MM.1S (cell line): ENCODE measurements around the gene ZNF775.

Source experiments
- DNase-seq: peaks from one replicate; pipeline ENCODE4 v3.0.0-alpha.2; 2015
- H2AFZ ChIP-seq: fragments of 300-600 bp; sonication (generic); 2 replicates; pipeline ENCODE4 v1.6.0; 2016; ENCODE audit warnings: antibody characterized with exemption, low read length
- H3F3A ChIP-seq: fragments of 300-600 bp; sonication (generic); 2 replicates; pipeline ENCODE4 v1.6.1; 2016; ENCODE audit warnings: mild to moderate bottlenecking, antibody characterized with exemption, low read length, moderate library complexity, mixed read lengths; ENCODE audit not compliant: insufficient read depth
- H3K27ac ChIP-seq: fragments of 300-600 bp; sonication (generic); 2 replicates; pipeline ENCODE4 v1.5.1; 2016; ENCODE audit warnings: mild to moderate bottlenecking, low read length
- H3K27me3 ChIP-seq: fragments of 300-600 bp; sonication (generic); replicated peaks from 2 replicates; pipeline ENCODE4 v1.6.0; 2016; ENCODE audit warnings: low read length; ENCODE audit not compliant: insufficient read depth
- H3K36me3 ChIP-seq: fragments of 300-600 bp; sonication (generic); replicated peaks from 2 replicates; pipeline ENCODE4 v1.6.1; 2016; ENCODE audit warnings: mild to moderate bottlenecking, low read length, mixed read lengths; ENCODE audit not compliant: insufficient read depth
- H3K4me1 ChIP-seq: fragments of 300-600 bp; sonication (generic); 2 replicates; pipeline ENCODE4 v1.6.1; 2016; ENCODE audit warnings: low read length, mixed read lengths
- H3K4me2 ChIP-seq: fragments of 300-600 bp; sonication (generic); 2 replicates; pipeline ENCODE4 v1.6.0; 2016; ENCODE audit warnings: low read depth, low read length
- H3K4me3 ChIP-seq: fragments of 300-600 bp; sonication (generic); 2 replicates; pipeline ENCODE4 v1.5.1; 2016; ENCODE audit warnings: low read length, mixed read lengths
- H3K79me2 ChIP-seq: fragments of 300-600 bp; sonication (generic); 2 replicates; pipeline ENCODE4 v1.6.1; 2016; ENCODE audit warnings: mixed run types, low read length, mixed read lengths
- H3K9ac ChIP-seq: fragments of 300-600 bp; sonication (generic); 2 replicates; pipeline ENCODE4 v1.6.1; 2016; ENCODE audit warnings: low read length, mixed read lengths
- H3K9me2 ChIP-seq: fragments of 300-600 bp; sonication (generic); replicated peaks from 2 replicates; pipeline ENCODE4 v1.6.1; 2016; ENCODE audit warnings: mild to moderate bottlenecking, low read length, mixed read lengths; ENCODE audit not compliant: insufficient read depth
- H3K9me3 ChIP-seq: fragments of 300-600 bp; sonication (generic); replicated peaks from 2 replicates; pipeline ENCODE4 v1.6.1; 2016; ENCODE audit warnings: mild to moderate bottlenecking, low read length, mixed read lengths; ENCODE audit not compliant: insufficient read depth
- H4K20me1 ChIP-seq: fragments of 300-600 bp; sonication (generic); 2 replicates; pipeline ENCODE4 v1.6.1; 2016; ENCODE audit warnings: mild to moderate bottlenecking, low read length, moderate library complexity, mixed read lengths; ENCODE audit not compliant: insufficient read depth
- CTCF ChIP-seq: fragments of 300-600 bp; sonication (generic); IDR thresholded peaks from 2 replicates; pipeline ENCODE4 v1.5.1; 2016; ENCODE audit warnings: antibody characterized with exemption, low read length, mixed read lengths
- EZH2 ChIP-seq: fragments of 300-600 bp; sonication (generic); optimal IDR thresholded peaks from 2 replicates; pipeline ENCODE3; 2017; ENCODE audit warnings: low read depth, mild to moderate bottlenecking, antibody characterized with exemption, low read length, mixed read lengths
- EZH2phosphoT487 ChIP-seq: fragments of 300-600 bp; sonication (generic); IDR thresholded peaks from 2 replicates; pipeline ENCODE4 v1.6.1; 2018; ENCODE audit warnings: antibody characterized with exemption, low read length

Gene ZNF775

GRCh38 chr7:150389532-150389816 is 10.3 kb downstream of the ZNF775 start:
- H3K4me2 ChIP-seq, result no peak overlapping the region
- H3K9me3 ChIP-seq, result no peaks in the 10 kb centered on the region
- no peak overlapping the region for H2AFZ ChIP-seq
- H3K27me3 ChIP-seq, result no peaks in the 10 kb centered on the region
- no peaks in the 10 kb centered on the region for H3K9me2 ChIP-seq
- peaks cover 22% of the 10 kb centered on the region for H3K4me1 ChIP-seq
- no peak overlapping the region for H3K27ac ChIP-seq
- H3K9ac ChIP-seq, result no peak overlapping the region
- no peak for DNase-seq
- no peaks in the 10 kb centered on the region for H3K36me3 ChIP-seq
- H3K79me2 ChIP-seq, result peaks cover 10% of the 10 kb centered on the region
- no peak overlapping the region for H3K4me3 ChIP-seq
- H4K20me1 ChIP-seq, result no peaks in the 10 kb centered on the region
- peaks cover 19% of the 10 kb centered on the region for H3F3A ChIP-seq
- TF ChIP-seq CTCF (no peak), EZH2phosphoT487 (no peak), EZH2 (no peak)

GRCh38 chr7:150390205-150390604 is 11.1 kb downstream of the ZNF775 start:
- Histone ChIP-seq H3K9ac (no peak overlapping the region), H2AFZ (no peak overlapping the region), H4K20me1 (no peaks in the 10 kb centered on the region), H3K4me1 (peaks cover 15% of the 10 kb centered on the region), H3K36me3 (no peaks in the 10 kb centered on the region), H3K4me2 (no peak overlapping the region), H3K4me3 (no peak overlapping the region), H3K9me2 (no peaks in the 10 kb centered on the region), H3F3A (peaks cover 12% of the 10 kb centered on the region), H3K27ac (no peak overlapping the region), H3K27me3 (no peaks in the 10 kb centered on the region), H3K79me2 (peaks cover 4% of the 10 kb centered on the region; the same call in 1 of the 2 replicates), H3K9me3 (no peaks in the 10 kb centered on the region)
- DNase-seq, result no peak
- TF ChIP-seq EZH2 (no peak), EZH2phosphoT487 (no peak), CTCF (no peak)

- Histone ChIP-seq H4K20me1 (no peaks in the 10 kb centered on the region), H3K4me1 (no peaks in the 10 kb centered on the region), H3K27ac (no peak overlapping the region), H3F3A (no peaks in the 10 kb centered on the region), H3K79me2 (no peaks in the 10 kb centered on the region), H3K4me2 (no peak overlapping the region), H3K9me2 (no peaks in the 10 kb centered on the region), H3K27me3 (no peaks in the 10 kb centered on the region), H3K36me3 (no peaks in the 10 kb centered on the region), H2AFZ (no peak overlapping the region), H3K4me3 (no peak overlapping the region), H3K9ac (no peak overlapping the region), H3K9me3 (no peaks in the 10 kb centered on the region)
- TF ChIP-seq EZH2phosphoT487 (no peak), CTCF (no peak), EZH2 (no peak)
- DNase-seq, result no peak
Measured at GRCh38 chr7:150393325-150393724, 14.2 kb downstream of the ZNF775 start.
